Measurements from ENCODE around the gene TAF15.

TAF15 gene

GRCh38 chr17:35773679-35774425 is 35.4 kb upstream of the TAF15 start:
- in situ Hi-C loops (cut with HindIII; ENCODE audit: low sequenced_read_pairs), result no loop called here
- H3K4me3 ChIP-seq (ENCODE audit: low read depth, low read length), result no peak overlapping the region
- no peak for TF ChIP-seq CTCF (IDR thresholded peaks at IDR 0.05; ENCODE audit: low read depth, low read length)
- no peak for DNase-seq (ENCODE audit: low read depth, low spot score)

DNA sequence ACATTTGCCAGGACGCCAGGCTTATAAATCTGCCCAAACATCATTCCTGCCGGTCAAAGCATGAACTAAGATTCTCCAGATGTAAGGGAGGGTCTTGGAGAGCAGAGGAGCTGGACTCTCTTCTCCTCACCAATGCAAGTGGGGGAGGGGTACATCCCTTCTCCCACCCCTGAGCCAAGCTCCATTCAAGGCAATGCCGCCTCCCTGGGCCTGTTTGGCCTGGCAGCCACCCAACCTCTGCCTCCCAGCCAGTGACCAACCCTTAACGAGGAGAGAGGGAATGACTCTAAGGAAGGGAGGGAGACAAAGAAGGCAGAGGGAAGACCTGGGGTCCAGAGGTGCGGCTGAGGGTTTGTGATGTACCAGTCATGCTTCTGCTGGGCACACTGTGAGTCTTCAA is 34.8 kb upstream of the TAF15 start:
- in situ Hi-C loops (cut with HindIII; ENCODE audit: low sequenced_read_pairs), result no loop called here
- H3K4me3 ChIP-seq (ENCODE audit: low read depth, low read length), result no peak overlapping the region
- DNase-seq (ENCODE audit: low read depth, low spot score), result peak; percentile 68
- no peak for TF ChIP-seq CTCF (IDR thresholded peaks at IDR 0.05; ENCODE audit: low read depth, low read length)

- in situ Hi-C loops (cut with HindIII; ENCODE audit: low sequenced_read_pairs), result no loop called here
- TF ChIP-seq CTCF (IDR thresholded peaks at IDR 0.05; ENCODE audit: low read depth, low read length), result no peak
- no peak overlapping the region for H3K4me3 ChIP-seq (ENCODE audit: low read depth, low read length)
- DNase-seq (ENCODE audit: low read depth, low spot score), result no peak
Measured at GRCh38 chr17:35775039-35775438, 34.2 kb upstream of the TAF15 start.

DNA sequence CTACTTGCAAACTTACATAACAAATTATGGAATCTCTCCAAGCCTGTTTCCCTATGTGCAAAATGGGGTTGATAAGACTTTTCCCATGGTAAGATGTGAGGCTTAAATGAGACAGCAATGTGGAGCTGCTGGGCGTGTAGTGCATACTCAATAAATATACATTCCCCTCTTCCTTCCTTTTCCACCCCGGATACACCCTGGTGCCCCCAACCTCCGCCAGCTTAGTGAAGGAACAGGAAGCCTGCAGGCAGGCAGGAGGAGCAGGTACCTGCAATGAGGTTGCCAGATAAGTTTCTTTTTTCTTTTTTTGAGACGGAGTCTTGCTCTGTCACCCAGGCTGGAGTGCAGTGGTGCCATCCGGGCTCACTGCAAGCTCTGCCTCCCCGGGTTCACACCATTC is 33.7 kb upstream of the TAF15 start:
- DNase-seq (ENCODE audit: low read depth, low spot score), result no peak
- TF ChIP-seq CTCF (IDR thresholded peaks at IDR 0.05; ENCODE audit: low read depth, low read length), result no peak
- in situ Hi-C loops (cut with HindIII; ENCODE audit: low sequenced_read_pairs), result no loop called here
- H3K4me3 ChIP-seq (ENCODE audit: low read depth, low read length), result no peak overlapping the region

DNA sequence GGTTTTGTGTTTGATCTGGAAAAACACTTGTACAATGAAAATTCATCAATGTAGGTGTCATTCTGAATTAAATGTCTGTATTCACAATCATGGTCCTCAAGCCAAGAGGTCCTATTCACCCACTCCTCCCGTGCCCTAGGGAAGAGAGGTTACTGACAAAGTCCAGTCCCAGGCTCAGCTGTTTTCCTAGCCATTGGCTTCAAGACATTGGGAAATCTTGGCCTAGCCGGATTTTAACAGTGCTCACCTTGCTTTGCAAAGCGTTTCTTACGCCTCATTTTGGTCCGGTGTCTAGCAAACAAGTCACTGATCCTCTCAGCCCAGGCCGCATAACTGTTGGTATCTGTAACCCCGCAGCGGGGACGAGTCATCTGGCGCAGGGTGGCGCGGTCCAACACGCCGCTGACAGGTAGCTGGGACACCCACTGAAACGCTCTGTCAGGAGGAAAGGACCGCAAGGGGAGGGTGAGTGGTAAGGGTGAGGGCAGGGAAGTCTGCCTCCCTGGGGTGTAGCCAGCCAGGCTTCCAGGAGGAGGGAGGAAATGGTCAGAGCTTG is 30.6 kb upstream of the TAF15 start:
- no peak for DNase-seq (ENCODE audit: low read depth, low spot score)
- TF ChIP-seq CTCF (IDR thresholded peaks at IDR 0.05; ENCODE audit: low read depth, low read length), result no peak
- in situ Hi-C loops (cut with HindIII; ENCODE audit: low sequenced_read_pairs), result no loop called here
- no peak overlapping the region for H3K4me3 ChIP-seq (ENCODE audit: low read depth, low read length)

DNA sequence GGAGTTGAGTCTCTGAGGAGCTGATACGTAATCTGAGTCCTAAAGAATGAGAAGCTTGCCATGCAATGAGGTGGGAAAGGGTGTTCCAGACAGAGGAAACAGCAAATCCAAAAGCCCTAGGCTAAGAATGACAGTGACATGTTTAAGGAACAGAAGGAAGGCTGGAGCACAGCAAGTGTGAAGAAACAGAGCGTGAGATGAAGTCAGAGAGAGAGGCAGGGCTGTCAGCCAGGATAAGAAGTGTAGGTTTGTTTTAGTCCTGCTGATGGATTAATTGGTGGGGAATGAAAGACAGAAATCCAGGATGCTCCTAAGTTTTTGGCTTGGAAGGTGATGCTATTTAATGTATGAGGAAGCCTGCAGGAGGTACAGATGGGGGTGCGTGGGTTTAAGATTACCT is 28.3 kb upstream of the TAF15 start:
- in situ Hi-C loops (cut with HindIII; ENCODE audit: low sequenced_read_pairs), result no loop called here
- H3K4me3 ChIP-seq (ENCODE audit: low read depth, low read length), result no peak overlapping the region

More for the DNA sequence above, 28.3 kb upstream of the TAF15 start:
- TF ChIP-seq CTCF (IDR thresholded peaks at IDR 0.05; ENCODE audit: low read depth, low read length), result no peak
- no peak for DNase-seq (ENCODE audit: low read depth, low spot score)

Measured in astrocyte of the spinal cord (primary cell).